Fibroblast of skin of right biceps (primary cell): ENCODE measurements around the gene HTR2C.
"Not testable (repeated sequence)": the region's sequence is repeated elsewhere in the genome, so short reads cannot be mapped to it uniquely, and the experiment has no call there.

ENCODE experiments used
- DNase-seq: peaks from one replicate; pipeline ENCODE4 v3.0.0-alpha.2; 2013

HTR2C gene

DNA sequence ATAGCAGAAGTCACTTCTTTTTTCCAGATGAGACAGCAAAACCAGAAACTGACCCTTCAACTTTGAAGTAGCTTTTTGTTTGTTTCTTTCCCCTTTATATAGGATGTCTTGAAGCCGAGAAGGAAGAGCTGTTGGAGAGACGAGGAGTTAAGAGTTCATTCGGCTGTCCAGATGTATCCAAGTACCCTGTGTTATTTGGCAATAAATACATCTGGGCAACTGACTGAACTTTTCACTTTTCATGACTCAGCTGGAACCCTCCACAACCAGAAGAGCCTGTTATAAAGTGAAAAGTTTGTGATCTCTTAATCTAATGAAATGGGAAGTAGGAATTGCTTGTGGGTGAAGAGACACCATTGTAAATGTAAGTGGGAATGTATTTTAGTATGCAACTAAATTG lies 131.2 kb downstream of the HTR2C start:
- no peak for DNase-seq

DNA sequence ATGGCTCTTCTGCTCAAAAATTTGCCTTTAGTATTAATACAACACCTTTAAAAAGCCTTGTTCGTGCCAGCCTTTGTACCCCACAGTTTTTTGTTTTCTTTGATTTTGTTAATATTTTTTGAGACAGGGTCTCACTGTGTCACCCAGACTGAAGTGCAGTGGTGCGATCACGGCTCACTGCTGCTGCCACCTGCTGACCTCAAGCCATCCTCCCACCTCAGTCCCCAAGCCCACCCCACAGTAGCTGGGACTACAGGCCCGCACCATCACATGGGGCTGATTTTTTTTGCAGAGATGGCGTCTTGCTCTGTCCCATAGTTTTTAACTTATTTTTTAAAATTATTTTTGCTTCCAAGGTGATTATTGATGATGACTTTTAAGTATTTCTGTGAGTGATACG lies 134.0 kb downstream of the HTR2C start:
- DNase-seq, result no peak

DNA sequence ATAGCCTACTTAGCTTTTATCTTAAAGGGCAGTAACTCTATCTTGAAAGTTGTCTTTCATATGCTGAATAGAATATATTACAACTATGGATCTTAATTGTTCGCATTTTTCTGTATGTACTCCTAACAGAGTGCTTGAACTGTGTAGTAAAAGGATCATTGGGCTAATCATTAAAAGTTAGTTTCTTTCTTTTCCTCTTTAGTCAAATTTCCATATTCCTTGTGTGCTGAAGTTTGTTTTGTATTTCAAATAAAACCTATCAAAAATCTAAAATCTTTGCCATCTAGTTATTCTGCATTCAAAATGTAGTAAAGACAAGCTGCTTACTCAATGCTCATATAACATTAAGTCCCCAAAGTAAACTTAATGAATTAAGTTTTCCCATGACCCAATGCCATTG lies 182.7 kb downstream of the HTR2C start:
- no peak for DNase-seq

DNA sequence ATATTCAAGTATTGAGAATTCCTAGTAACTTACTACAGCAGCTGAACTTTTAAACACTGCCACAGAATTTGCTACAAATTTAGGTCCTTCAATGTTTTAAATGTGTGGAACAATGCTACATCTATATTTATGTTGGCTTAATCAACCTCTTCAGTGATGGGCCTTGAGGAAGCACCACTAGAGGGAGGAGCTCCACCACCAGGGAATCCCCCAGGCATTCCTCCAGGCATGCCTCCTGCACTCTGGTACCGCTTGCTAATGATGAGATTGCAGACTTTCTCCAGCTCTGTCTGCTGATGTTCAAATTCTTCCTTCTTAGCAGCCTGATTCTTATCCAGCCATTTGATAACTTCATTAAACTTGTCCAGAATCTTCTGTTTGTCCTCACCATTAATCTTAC lies 190.8 kb downstream of the HTR2C start:
- DNase-seq, result no peak

DNA sequence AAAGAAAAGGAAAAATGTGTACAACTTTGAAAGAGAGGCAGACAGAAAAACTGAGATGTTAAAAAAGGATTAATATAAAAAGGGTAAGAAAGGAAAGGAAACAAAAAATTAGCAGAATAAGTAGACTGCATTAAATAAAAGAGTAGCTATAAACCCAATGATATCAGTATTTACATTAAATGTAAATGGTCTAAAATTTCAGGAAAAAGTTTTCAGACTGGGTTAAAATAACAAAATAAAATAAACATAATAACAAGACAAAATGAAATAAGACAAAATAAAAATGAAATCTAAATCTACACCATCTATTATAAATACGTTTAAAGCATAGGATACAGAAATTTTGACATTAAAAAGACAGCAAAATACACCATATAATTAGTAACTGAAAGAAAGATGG lies 199.0 kb downstream of the HTR2C start:
- no peak for DNase-seq

DNA sequence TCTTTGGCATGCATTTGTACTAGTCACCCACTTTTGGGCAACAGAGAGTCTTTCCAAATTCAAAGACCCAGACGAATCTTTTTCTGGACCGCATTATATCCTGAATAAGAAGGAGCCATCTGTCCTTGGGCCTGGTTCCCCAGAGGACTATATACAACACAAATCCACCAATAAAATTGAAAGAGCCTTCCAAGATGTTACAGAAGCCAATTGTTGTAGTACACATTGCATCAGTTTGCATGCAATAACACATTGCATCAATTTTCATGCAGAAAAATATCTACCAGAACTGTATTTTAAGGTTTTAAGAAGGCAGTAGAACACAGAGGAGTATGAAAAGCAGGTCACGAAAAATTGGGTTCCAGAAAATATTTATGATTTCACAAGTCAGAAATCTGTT lies 203.2 kb downstream of the HTR2C start:
- no peak for DNase-seq

DNA sequence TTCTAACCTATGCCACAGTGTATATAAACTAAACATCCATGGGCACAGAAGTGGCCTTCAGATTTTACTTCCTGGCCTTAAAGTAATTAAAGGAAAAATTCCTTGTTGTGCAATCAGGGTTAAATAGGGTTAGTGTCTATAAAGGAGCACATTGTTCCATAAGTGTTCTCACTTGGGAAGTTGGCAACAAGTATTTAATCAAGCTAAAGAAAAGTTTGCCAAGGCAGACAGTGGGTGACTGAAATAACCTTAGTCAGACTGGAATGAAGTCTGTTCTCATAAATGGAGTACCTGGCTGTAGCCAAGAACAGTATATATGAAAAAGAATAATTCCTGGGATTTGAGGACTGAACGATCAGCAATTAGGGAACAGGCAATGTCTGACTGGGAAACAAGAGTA lies 213.6 kb downstream of the HTR2C start:
- no peak for DNase-seq

DNA sequence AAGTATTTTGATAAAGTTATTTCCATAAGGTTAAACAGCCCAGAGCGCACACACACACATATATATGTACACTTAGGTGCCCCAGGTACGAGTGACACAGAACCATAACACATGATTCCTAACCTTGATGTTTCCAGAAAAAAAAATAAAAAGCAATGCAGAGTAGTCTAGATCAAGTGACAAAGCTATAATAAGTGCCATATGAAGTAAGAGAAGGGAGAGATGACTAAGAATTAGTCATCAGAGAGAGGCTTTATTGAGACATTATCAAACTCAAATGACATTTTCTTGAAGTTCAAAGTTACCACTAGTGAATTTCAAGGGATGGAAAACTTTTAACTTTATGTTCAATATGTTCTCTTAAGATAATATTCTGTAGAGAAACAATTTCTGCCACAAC lies 215.0 kb downstream of the HTR2C start:
- DNase-seq, result peak; percentile 35

DNA sequence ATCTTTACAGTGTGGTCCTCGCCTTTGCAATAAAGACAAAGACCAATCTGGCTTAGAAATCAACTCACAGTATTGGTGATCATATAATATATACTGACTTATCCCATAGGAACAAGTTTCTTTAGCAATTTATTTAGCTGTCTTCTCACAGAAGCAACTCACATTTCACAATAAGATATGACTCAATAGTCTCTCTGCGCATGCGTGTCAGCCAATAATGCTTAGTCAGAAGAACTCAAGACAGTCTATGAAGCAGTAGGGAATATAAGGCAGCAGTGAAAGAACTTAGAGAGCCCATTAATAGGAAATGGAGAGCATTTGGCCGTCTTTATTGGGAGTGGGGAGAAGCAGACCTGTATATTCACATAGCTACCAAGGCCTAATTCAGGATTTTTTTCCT lies 216.8 kb downstream of the HTR2C start:
- peak; percentile 66 for DNase-seq

DNA sequence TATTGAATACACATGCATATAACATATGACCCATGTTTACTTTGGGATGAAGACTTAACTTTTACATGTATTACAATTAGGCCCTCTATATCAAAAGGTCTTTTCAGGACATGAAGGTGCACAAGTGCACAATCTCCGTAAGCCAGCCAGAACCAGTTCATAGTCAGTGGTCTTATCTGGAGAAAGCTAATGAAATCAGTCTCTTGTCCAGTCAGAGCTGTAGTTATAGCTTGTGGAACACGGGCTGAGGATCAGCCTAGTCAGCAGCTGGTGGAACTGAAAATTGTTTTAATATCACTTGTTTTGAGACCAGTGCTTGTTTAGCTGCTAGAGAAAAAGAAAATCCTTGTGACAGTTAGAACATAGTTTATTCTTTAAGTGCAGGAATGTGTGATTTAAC lies 235.6 kb downstream of the HTR2C start:
- DNase-seq, result no peak

DNA sequence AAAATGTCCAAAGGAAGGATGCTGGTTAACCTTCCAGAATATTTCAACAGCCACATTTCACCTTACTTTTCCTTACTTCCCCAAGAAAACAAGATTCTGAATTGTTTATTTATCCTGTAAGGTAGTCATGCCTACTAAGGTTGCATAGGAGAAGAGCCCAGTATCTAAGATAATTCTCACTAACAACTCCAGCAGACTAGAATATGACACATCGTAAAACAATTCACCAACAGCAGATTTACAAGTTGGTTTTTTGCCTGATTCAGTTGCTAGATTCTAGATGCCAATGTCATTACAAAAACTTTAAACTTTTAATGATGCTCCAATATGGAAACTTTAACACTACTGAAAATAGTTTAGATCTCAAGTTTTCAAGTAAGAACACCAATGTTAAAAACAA lies 257.2 kb downstream of the HTR2C start:
- DNase-seq, result peak; percentile 22

DNA sequence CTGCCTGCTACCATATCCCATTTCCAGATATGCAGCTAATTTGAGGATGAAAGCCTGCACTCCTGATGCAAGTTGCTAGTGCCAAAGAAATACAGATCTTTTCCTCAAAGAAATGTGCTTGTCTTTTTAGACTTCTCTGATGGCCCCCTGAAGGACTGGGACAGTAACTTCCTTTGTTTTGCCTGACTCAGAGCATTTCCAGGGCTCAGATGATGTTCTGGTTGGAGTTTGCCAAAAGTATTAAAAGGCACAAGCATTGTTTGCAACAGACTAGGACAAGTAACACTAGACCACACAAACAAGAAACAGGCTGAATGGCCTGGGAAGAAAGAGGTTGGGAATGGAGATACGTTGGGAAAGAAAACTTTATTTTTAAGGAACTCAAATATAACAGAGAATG lies 258.3 kb downstream of the HTR2C start:
- DNase-seq, result no peak

DNA sequence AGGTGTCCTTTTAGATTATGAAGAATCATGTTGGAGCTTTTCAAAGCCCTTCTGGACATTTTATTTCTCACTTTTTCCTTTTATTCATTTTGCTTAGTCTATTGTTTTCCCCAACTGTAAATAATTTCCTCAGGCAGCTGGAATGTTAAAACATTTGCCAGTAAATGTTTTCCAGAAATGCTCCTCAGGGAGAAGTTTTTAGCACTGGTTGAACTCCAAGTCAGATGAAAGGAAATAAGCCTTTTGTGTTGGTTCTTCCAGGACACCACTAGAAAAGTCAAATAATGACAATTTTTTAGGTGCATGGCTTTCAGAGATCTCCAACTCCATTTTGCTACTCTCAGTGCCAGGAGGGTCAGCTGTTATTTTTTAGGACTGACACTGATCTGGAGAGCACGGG lies 305.6 kb downstream of the HTR2C start:
- DNase-seq, result no peak

DNA sequence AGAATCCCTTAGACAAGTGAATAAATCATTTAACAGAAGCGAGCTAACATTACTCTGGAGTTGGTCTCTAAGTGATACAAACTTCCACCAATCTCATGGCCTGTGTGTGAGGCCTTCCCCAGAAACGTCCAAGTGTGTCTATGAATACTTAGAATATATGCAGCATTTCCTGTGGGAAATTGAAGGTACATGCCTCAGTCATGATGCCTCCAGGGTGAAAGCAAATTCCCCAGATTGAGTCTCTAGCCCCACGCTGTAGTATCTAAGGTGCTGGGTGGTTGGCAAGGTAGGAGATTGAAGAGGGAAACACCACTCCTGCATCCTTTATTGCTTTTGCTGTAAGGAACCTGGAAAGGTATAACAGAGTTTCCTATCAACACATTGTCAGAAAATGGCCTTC lies 319.7 kb downstream of the HTR2C start:
- no peak for DNase-seq

DNA sequence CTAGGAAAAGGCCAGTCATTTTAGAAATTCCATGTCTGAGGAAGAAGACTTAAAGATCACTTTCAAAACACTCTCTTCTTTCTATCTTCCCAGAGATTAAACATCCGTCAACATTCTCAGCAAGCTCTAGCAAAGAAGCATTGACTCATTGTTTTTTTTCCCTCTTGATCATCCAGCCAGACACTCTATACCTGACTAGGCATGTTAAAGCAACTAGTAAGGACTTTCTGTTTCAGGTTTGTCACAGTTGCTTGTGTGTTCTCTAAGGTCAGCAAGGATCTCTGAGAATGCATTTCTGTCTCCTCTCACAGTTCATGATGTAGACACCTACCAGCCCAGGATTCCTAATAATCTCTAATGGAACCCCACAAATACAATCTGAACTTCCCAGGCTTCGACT lies 321.4 kb downstream of the HTR2C start:
- DNase-seq, result no peak

DNA sequence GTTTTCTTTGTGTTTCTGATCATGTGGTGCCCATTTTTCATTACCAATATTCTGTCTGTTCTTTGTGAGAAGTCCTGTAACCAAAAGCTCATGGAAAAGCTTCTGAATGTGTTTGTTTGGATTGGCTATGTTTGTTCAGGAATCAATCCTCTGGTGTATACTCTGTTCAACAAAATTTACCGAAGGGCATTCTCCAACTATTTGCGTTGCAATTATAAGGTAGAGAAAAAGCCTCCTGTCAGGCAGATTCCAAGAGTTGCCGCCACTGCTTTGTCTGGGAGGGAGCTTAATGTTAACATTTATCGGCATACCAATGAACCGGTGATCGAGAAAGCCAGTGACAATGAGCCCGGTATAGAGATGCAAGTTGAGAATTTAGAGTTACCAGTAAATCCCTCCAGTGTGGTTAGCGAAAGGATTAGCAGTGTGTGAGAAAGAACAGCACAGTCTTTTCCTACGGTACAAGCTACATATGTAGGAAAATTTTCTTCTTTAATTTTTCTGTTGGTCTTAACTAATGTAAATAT lies 323.2 kb downstream of the HTR2C start:
- no peak for DNase-seq

DNA sequence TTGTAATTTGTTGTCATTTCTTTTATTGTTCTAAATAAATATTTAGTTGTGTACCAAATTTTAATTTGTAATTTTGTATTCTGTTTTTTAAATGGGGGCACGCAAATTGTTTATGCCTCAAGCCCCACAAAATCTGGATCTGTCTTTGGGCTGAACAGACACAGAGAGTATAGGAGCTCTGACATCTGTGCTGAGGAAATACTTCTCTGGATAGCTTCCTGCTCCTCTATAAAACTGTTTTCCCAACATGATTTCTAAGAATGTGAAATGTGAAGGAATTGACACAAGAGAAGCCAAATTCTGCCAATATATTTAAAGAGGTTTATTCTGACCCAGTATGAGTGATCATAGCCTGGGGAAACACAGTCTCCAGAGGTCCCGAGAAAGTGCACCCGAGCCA lies 340.5 kb downstream of the HTR2C start:
- DNase-seq, result no peak

DNA sequence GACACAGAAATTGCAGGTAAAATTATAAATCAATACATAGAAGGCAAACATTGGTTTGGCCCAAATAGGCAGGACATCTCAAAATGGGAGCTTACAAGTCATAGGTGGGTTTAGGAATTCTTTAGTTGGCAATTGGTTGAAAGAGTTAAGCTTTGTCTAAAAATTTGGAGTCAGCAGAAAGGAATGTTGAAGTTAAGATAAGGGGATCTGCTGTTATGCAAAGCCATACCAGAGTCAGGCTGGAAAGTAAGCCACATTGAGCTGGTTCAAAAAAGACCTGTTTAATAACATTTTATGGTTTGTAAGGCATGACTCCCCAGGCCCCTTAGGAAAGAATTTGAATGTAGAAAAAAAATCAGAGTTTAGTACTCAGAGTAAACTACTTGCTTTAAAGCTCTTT lies 341.0 kb downstream of the HTR2C start:
- peak; percentile 55 for DNase-seq

DNA sequence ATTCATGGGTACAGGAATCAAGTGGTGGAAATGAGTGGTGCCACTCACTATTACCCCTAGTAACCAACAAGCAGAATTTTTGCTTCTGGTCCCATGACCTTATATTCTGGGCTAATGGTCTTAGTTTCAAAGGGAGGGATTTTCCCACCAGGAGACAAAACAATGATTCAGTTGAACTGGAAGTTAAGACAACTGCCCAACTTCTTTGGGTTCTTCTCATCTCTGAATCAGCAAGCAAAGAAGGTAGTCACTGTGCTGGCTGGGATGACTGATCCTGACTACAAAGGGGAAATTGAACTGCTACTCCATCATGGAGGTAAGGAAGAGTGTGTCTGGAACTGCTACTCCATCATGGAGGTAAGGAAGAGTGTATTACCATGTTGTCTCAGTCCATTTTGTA lies 346.3 kb downstream of the HTR2C start:
- DNase-seq, result peak; percentile 0

DNA sequence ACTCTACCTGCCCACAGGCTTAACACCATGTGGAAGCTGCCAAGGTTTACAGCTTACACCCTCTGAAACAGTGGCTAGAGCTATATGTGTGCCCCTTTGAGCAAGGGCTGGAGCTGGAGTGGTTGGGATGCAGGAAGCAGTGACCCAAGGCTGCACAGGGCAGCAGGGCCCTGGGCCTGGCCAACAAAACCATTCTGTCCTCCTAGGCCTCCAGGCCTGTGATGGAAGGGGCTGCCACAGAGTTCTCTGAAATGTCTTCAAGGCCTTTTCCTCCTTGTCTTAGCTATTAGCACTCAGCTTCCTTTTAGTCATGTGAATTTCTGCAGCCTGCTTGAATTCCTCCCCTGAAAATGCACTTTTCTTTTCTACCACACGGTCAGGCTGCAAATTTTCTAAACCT lies 348.7 kb downstream of the HTR2C start:
- DNase-seq, result no peak

DNA sequence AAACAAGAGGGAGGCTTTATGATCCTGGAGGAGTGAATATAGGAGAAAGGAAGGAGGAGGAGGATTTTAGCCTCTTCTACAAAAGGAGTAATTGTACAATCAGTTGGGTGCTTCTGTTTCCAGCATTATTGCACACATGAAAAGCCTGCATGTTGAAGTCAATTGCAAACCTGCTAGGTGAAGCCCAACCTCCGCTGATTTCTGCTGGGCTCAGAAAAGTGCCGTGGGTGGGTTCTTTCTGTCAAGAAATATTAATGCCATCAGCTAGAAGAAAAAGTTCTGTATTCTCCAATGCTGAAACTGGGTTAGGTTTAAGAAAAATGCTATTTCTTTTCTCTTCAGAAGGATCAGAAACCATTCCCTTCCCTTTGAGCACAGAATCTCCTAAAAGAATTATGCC lies 349.4 kb downstream of the HTR2C start:
- not testable (repeated sequence) for DNase-seq

DNA sequence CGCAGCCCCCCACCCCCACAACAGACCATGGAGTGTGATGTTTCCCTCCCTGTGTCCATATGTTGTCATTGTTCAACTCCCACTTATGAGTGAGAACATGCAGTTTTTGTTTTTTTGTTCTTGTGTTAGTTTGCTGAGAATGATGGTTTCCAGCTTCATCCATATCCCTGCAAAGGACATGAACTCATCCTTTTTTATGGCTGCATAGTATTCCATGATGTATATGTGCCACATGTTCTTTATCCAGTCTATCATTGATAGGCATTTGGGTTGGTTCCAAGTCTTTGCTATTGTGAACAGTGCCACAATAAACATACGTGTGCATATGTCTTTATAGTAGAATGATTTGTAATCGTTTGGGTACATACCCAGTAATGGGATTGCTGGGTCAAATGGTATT lies 353.2 kb downstream of the HTR2C start:
- not testable (repeated sequence) for DNase-seq

DNA sequence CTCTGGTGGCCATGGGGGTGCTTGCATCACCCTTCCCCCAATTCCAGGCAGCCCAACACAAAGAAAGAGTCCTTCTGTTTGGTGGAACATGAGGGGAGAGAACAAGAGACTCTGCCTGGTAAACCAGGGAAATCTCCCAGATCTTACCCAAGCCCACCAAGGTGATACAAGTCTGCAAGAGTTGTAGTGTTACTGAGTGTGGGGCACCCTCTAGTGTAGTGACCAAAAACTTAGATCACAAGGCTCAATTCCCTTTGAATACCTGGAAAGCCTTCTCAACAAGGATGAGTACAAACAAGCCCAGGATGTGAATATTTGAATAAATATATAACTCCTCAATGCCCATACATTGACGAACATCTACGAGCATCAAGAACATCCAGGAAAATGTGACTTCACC lies 368.8 kb downstream of the HTR2C start:
- no peak for DNase-seq
